MM.1S (cell line): Measurements from ENCODE around the gene SPHK2.
A peak's percentile ranks its signal among the peaks of the same experiment; 100 is the strongest.
"Not testable (repeated sequence)": the region's sequence is repeated elsewhere in the genome, so short reads cannot be mapped to it uniquely, and the experiment has no call there.

Experiments used
- DNase-seq: peaks from one replicate; pipeline ENCODE4 v3.0.0-alpha.2; 2015
- H2AFZ ChIP-seq: fragments of 300-600 bp; sonication (generic); 2 replicates; pipeline ENCODE4 v1.6.0; 2016; ENCODE audit warnings: antibody characterized with exemption, low read length
- H3F3A ChIP-seq: fragments of 300-600 bp; sonication (generic); 2 replicates; pipeline ENCODE4 v1.6.1; 2016; ENCODE audit warnings: mild to moderate bottlenecking, antibody characterized with exemption, low read length, moderate library complexity, mixed read lengths; ENCODE audit not compliant: insufficient read depth
- H3K27ac ChIP-seq: fragments of 300-600 bp; sonication (generic); 2 replicates; pipeline ENCODE4 v1.5.1; 2016; ENCODE audit warnings: mild to moderate bottlenecking, low read length
- H3K27me3 ChIP-seq: fragments of 300-600 bp; sonication (generic); replicated peaks from 2 replicates; pipeline ENCODE4 v1.6.0; 2016; ENCODE audit warnings: low read length; ENCODE audit not compliant: insufficient read depth
- H3K36me3 ChIP-seq: fragments of 300-600 bp; sonication (generic); replicated peaks from 2 replicates; pipeline ENCODE4 v1.6.1; 2016; ENCODE audit warnings: mild to moderate bottlenecking, low read length, mixed read lengths; ENCODE audit not compliant: insufficient read depth
- H3K4me1 ChIP-seq: fragments of 300-600 bp; sonication (generic); 2 replicates; pipeline ENCODE4 v1.6.1; 2016; ENCODE audit warnings: low read length, mixed read lengths
- H3K4me2 ChIP-seq: fragments of 300-600 bp; sonication (generic); 2 replicates; pipeline ENCODE4 v1.6.0; 2016; ENCODE audit warnings: low read depth, low read length
- H3K4me3 ChIP-seq: fragments of 300-600 bp; sonication (generic); 2 replicates; pipeline ENCODE4 v1.5.1; 2016; ENCODE audit warnings: low read length, mixed read lengths
- H3K79me2 ChIP-seq: fragments of 300-600 bp; sonication (generic); 2 replicates; pipeline ENCODE4 v1.6.1; 2016; ENCODE audit warnings: mixed run types, low read length, mixed read lengths
- H3K9ac ChIP-seq: fragments of 300-600 bp; sonication (generic); 2 replicates; pipeline ENCODE4 v1.6.1; 2016; ENCODE audit warnings: low read length, mixed read lengths
- H3K9me2 ChIP-seq: fragments of 300-600 bp; sonication (generic); replicated peaks from 2 replicates; pipeline ENCODE4 v1.6.1; 2016; ENCODE audit warnings: mild to moderate bottlenecking, low read length, mixed read lengths; ENCODE audit not compliant: insufficient read depth
- H3K9me3 ChIP-seq: fragments of 300-600 bp; sonication (generic); replicated peaks from 2 replicates; pipeline ENCODE4 v1.6.1; 2016; ENCODE audit warnings: mild to moderate bottlenecking, low read length, mixed read lengths; ENCODE audit not compliant: insufficient read depth
- H4K20me1 ChIP-seq: fragments of 300-600 bp; sonication (generic); 2 replicates; pipeline ENCODE4 v1.6.1; 2016; ENCODE audit warnings: mild to moderate bottlenecking, low read length, moderate library complexity, mixed read lengths; ENCODE audit not compliant: insufficient read depth
- CTCF ChIP-seq: fragments of 300-600 bp; sonication (generic); IDR thresholded peaks from 2 replicates; pipeline ENCODE4 v1.5.1; 2016; ENCODE audit warnings: antibody characterized with exemption, low read length, mixed read lengths
- EZH2 ChIP-seq: fragments of 300-600 bp; sonication (generic); optimal IDR thresholded peaks from 2 replicates; pipeline ENCODE3; 2017; ENCODE audit warnings: low read depth, mild to moderate bottlenecking, antibody characterized with exemption, low read length, mixed read lengths
- EZH2phosphoT487 ChIP-seq: fragments of 300-600 bp; sonication (generic); IDR thresholded peaks from 2 replicates; pipeline ENCODE4 v1.6.1; 2018; ENCODE audit warnings: antibody characterized with exemption, low read length

SPHK2 gene

GRCh38 chr19:48630296-48631063 is 11.2 kb downstream of the SPHK2 start:
- Histone ChIP-seq H3K27ac (no peak overlapping the region), H2AFZ (no peak overlapping the region), H3F3A (peaks cover 25% of the 10 kb centered on the region), H3K9ac (no peak overlapping the region), H3K4me2 (no peak overlapping the region), H3K9me2 (no peaks in the 10 kb centered on the region), H3K9me3 (no peaks in the 10 kb centered on the region), H4K20me1 (no peaks in the 10 kb centered on the region), H3K4me3 (no peak overlapping the region), H3K36me3 (no peaks in the 10 kb centered on the region), H3K4me1 (peaks cover 26% of the 10 kb centered on the region), H3K27me3 (no peaks in the 10 kb centered on the region), H3K79me2 (0 out of 2 replicates have a peak, but pooled peaks cover under 1% of the 10 kb centered on the region)
- TF ChIP-seq EZH2phosphoT487 (no peak), CTCF (no peak), EZH2 (no peak)
- DNase-seq: no peak

- H3K4me1 ChIP-seq: peaks cover 26% of the 10 kb centered on the region
- no peak overlapping the region for H3K27ac ChIP-seq
Measured at GRCh38 chr19:48631225-48631624, 11.9 kb downstream of the SPHK2 start.

GRCh38 chr19:48632286-48632685 is 13.0 kb downstream of the SPHK2 start:
- Histone ChIP-seq H3F3A (peaks cover 35% of the 10 kb centered on the region), H3K4me2 (0 out of 2 replicates have a peak overlapping the region, but pooled peaks have one; percentile 83), H3K27ac (peak overlapping the region; percentile 72; the same call in 1 of the 2 replicates), H3K4me1 (peaks cover 26% of the 10 kb centered on the region)
- not testable (repeated sequence) for H3K4me3 ChIP-seq, H3K9ac ChIP-seq, H2AFZ ChIP-seq, H3K9me3 ChIP-seq, H4K20me1 ChIP-seq, H3K79me2 ChIP-seq, DNase-seq, H3K9me2 ChIP-seq, H3K36me3 ChIP-seq, H3K27me3 ChIP-seq

More at GRCh38 chr19:48631225-48631624, 11.9 kb downstream of the SPHK2 start:
- Histone ChIP-seq H3K9me3 (no peaks in the 10 kb centered on the region), H3K9ac (no peak overlapping the region), H3K27me3 (no peaks in the 10 kb centered on the region), H3K4me3 (no peak overlapping the region), H3F3A (peaks cover 25% of the 10 kb centered on the region), H3K79me2 (no peaks in the 10 kb centered on the region), H3K4me2 (no peak overlapping the region), H4K20me1 (no peaks in the 10 kb centered on the region), H3K36me3 (no peaks in the 10 kb centered on the region), H3K9me2 (no peaks in the 10 kb centered on the region), H2AFZ (no peak overlapping the region)
- DNase-seq: no peak
- no peak for TF ChIP-seq CTCF
- no peak for TF ChIP-seq EZH2phosphoT487
- TF ChIP-seq EZH2: no peak

- Histone ChIP-seq H3F3A (peaks cover 35% of the 10 kb centered on the region), H3K27ac (peak overlapping the region; percentile 72; the same call in 1 of the 2 replicates), H3K4me1 (peaks cover 26% of the 10 kb centered on the region), H3K9ac (peak overlapping the region; percentile 22; the same call in 1 of the 2 replicates), H3K4me2 (peak overlapping the region; percentile 83; the same call in 1 of the 2 replicates), H2AFZ (no peak overlapping the region), H3K27me3 (no peaks in the 10 kb centered on the region), H3K79me2 (no peaks in the 10 kb centered on the region), H3K9me2 (no peaks in the 10 kb centered on the region), H4K20me1 (no peaks in the 10 kb centered on the region), H3K36me3 (no peaks in the 10 kb centered on the region), H3K4me3 (no peak overlapping the region), H3K9me3 (no peaks in the 10 kb centered on the region)
- TF ChIP-seq EZH2phosphoT487 (no peak), EZH2 (no peak), CTCF (no peak)
- DNase-seq: peak; percentile 41
Measured at GRCh38 chr19:48632692-48633147, 13.4 kb downstream of the SPHK2 start.
